Left lung (tissue), 10 donors: ENCODE data around the gene SPG7. TPM values are rescaled to one million over a fixed set of nuclear protein-coding genes. Genes with fewer than 3 reads are reported as not detected.

Experiments used
- ATAC-seq: fragments of 200-7000 bp; cut with Tn5 transposase; one replicate; pipeline ENCODE4 v1.9.1; 2020; ENCODE audit warnings: moderate library complexity
- DNase-seq, 4 donors: peaks; one replicate each; pipeline ENCODE4 v3.0.0-alpha.2; 2013 to 2020
- H3K27ac ChIP-seq, 2 donors: fragments of 200-600 bp; sonication (generic) in 1 of 2; one replicate each; pipeline versions ENCODE4 v1.5.0 to v1.8.0; 2020 to 2021
- H3K27me3 ChIP-seq, 2 donors: fragments of 200-600 bp; sonication (generic) in 1 of 2; one replicate each; pipeline versions ENCODE4 v1.5.0 to v1.8.0; 2020 to 2021
- H3K36me3 ChIP-seq, 2 donors: fragments of 200-600 bp; sonication (generic) in 1 of 2; one replicate each; pipeline versions ENCODE4 v1.5.0 to v1.8.0; 2020 to 2021
- H3K4me1 ChIP-seq, 2 donors: fragments of 200-600 bp; one replicate each; pipeline ENCODE4 v1.8.0; 2021
- H3K4me3 ChIP-seq, 2 donors: fragments of 200-600 bp; sonication (generic) in 1 of 2; one replicate each; pipeline versions ENCODE4 v1.5.0 to v1.8.0; 2020 to 2021; ENCODE audit warnings: mild to moderate bottlenecking in 1 of 2
- H3K9me3 ChIP-seq, 2 donors: fragments of 200-600 bp; sonication (generic) in 1 of 2; one replicate each; pipeline versions ENCODE4 v1.5.0 to v1.8.0; 2020 to 2021
- intact Hi-C, 2 donors: fragments of 100-400 bp; cut with DNase I; formaldehyde crosslinking; loops; one replicate each; pipeline versions ENCODE4 v1.11.2 to v1.14.2; 2022
- polyA plus RNA-seq, 6 donors: library from polyadenylated mRNA; unstranded; fragments of 120-200 nt; gene quantifications; one replicate each; pipeline ENCODE4 v1.2.1, GENCODE V29; 2013; ENCODE audit not compliant: insufficient read length in 6 of 6
- total RNA-seq, 2 donors: library from RNA; stranded (reverse); fragmentation: NEBNext Ultra II Directional; extraction: Animal tissue kit (Norgen Biotek cat#: 25700); gene quantifications; one replicate each; pipeline ENCODE4 v1.2.1, GENCODE V29; 2021
- TF ChIP-seq, protein P1 (sequence below), 2 donors: fragments of 200-600 bp; sonication (generic) in 1 of 2; IDR thresholded peaks; one replicate each; pipeline versions ENCODE4 v1.5.0 to v1.8.0; 2021; ENCODE audit warnings: antibody characterized with exemption in 2 of 2
- donor health status: DM: no; HTN: yes; CAD: no.
- donor health status: DM: no; HTN: no; CAD: no.

The SPG7 gene
- total and polyA plus RNA-seq, 8 donors = 79.3 to 148 (median 121) TPM

DNA sequence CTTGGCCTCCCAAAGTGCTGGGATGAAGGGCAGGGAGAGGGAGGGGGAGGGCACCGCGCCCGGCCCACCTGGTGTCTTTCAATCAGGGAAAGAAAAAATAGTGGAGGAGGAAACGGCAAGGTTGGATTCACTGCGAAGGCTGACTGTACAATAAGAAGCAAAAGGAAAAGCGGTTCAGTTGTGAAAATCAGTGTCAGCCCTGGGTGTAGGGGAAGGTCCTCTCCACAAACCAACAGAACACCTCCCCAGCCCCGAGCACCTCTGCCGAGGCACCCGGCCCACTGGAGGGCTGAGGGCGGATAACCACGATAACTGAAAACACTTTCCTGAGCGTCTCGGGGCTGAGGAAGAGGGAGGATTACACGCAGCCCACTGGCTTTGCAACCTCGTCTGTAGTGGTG is 1.4 kb upstream of the SPG7 start:
- intact Hi-C loops = no loop called here
- TF ChIP-seq, protein P1, sequence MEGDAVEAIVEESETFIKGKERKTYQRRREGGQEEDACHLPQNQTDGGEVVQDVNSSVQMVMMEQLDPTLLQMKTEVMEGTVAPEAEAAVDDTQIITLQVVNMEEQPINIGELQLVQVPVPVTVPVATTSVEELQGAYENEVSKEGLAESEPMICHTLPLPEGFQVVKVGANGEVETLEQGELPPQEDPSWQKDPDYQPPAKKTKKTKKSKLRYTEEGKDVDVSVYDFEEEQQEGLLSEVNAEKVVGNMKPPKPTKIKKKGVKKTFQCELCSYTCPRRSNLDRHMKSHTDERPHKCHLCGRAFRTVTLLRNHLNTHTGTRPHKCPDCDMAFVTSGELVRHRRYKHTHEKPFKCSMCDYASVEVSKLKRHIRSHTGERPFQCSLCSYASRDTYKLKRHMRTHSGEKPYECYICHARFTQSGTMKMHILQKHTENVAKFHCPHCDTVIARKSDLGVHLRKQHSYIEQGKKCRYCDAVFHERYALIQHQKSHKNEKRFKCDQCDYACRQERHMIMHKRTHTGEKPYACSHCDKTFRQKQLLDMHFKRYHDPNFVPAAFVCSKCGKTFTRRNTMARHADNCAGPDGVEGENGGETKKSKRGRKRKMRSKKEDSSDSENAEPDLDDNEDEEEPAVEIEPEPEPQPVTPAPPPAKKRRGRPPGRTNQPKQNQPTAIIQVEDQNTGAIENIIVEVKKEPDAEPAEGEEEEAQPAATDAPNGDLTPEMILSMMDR (IDR thresholded peaks at IDR 0.05) = no peak

DNA sequence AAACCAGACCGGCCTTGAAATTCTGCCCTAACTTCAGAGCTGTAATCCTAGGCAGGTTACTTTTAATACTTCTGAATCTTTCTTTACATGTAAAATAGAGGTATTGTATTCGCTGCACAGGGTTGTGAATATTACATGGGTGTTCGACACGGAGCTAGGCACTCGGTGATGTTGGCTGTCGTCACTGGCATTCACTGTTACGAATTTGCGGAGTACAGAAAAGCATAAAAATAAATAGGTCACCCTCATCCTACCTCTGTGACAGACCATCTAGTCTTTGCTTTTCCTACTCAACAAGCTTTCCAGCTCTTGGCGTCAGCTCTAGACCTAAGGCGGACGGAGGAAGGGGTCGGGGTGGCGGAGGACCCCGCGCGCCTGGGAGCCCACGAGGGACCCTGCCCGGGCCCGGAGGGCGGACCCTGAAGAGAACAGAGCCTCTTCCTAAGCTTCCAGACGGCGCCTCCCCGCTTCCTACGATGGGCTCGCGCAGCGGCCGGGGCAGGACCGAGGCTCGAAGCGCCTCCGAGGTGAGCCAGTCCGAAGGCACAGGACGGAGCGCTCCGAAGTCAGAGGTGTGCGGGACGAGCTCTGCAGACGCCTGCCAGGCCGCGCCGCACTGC is 879 bp upstream of the SPG7 start:
- TF ChIP-seq, protein P1 (IDR thresholded peaks at IDR 0.05) = no peak
- ATAC-seq = peak; percentile 17
- H3K27me3 ChIP-seq = no peaks in the 10 kb centered on the region
- H3K4me1 ChIP-seq = peaks cover 22 to 54% of the 10 kb centered on the region in 2 donors
- H3K27ac ChIP-seq = peak overlapping the region; percentile 82 to 96
- no peaks in the 10 kb centered on the region for H3K9me3 ChIP-seq
- intact Hi-C loops = no loop called here
- H3K4me3 ChIP-seq = peak overlapping the region; percentile 92 to 97
- DNase-seq = no peak
- peaks cover 0 to 21% of the 10 kb centered on the region in 2 donors for H3K36me3 ChIP-seq

More for the DNA sequence above, 1.4 kb upstream of the SPG7 start:
- peak overlapping the region in 1 of 2 donors; percentile 97 for H3K4me3 ChIP-seq
- H3K27ac ChIP-seq = peak overlapping the region in 1 of 2 donors; percentile 96
- H3K36me3 ChIP-seq = peaks cover 0 to 16% of the 10 kb centered on the region in 2 donors
- DNase-seq (peak in 1 of 4 donors; percentile 26), ATAC-seq (no peak)
- H3K9me3 ChIP-seq = no peaks in the 10 kb centered on the region
- no peaks in the 10 kb centered on the region for H3K27me3 ChIP-seq
- H3K4me1 ChIP-seq = peaks cover 22 to 54% of the 10 kb centered on the region in 2 donors

DNA sequence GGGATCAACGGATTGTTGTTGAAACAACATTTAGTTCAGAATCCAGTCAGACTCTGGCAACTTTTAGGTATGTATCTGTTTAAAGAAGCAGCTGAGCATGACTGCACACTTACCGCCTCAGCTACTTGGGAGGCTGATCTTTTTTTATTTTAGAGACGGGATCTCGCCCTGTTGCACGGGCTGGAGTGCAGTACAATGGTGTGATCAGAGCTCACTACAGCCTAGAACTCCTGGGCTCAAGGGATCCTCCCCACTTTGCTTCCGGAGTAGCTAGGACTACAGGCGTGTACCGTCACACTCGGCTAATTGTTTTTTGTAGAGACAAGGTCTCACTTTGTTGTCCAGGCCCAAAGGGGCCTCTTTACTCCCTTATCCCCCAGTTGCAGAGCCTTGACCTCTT is 2.3 kb downstream of the SPG7 start:
- no peak for DNase-seq
- TF ChIP-seq, protein P1 (IDR thresholded peaks at IDR 0.05) = no peak
- no peak for ATAC-seq
- intact Hi-C loops = no loop called here
- Histone ChIP-seq H3K9me3 (no peaks in the 10 kb centered on the region), H3K36me3 (peaks cover 0 to 53% of the 10 kb centered on the region in 2 donors), H3K27ac (no peak overlapping the region), H3K4me3 (no peak overlapping the region), H3K27me3 (no peaks in the 10 kb centered on the region), H3K4me1 (peaks cover 21 to 44% of the 10 kb centered on the region in 2 donors)

DNA sequence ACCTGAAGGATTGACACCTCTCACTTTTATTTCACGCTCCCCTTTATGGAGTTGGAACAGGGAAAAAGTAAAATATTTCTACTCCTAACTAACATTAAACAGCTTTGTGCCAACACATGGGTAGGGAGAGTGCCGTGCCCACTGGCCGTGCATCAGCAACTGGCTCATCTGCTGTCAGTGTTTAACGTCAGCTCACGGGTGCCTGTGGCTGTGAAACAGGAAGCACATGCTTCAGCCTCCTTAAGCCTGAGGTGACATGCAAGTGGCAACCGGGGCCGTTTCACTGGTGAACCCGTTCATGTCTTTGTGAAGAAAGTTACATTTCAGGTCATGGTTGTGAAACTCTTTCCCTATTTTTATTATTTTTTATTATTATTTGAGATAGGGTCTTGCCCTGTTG is 3.2 kb downstream of the SPG7 start:
- no peak for ATAC-seq
- Histone ChIP-seq H3K27ac (no peak overlapping the region), H3K36me3 (peaks cover 0 to 62% of the 10 kb centered on the region in 2 donors), H3K9me3 (no peaks in the 10 kb centered on the region), H3K4me1 (peaks cover 13 to 35% of the 10 kb centered on the region in 2 donors), H3K27me3 (no peaks in the 10 kb centered on the region), H3K4me3 (no peak overlapping the region)
- TF ChIP-seq, protein P1 (IDR thresholded peaks at IDR 0.05) = no peak
- DNase-seq = no peak
- intact Hi-C loops = no loop called here

DNA sequence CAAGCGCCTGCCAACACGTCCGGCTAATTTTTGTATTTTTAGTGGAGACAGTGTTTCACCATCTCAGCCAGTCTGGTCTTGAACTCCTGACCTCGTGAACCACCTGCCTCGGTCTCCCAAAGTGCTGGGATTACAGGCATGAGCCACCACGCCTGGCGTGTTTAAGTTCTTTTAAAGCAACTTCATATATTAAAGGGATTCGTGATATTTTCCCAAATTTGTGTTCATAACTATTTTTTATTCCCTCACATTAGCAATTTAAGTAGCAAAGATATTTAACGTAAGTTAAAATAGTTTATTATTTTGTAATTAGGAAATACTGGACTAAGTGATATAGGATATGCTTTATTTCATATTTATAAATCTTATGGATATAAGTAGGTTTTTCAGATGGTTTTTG is 4.2 kb downstream of the SPG7 start:
- H3K36me3 ChIP-seq = peaks cover 0 to 73% of the 10 kb centered on the region in 2 donors
- ATAC-seq (no peak), DNase-seq (no peak)
- peaks cover 6 to 25% of the 10 kb centered on the region in 2 donors for H3K4me1 ChIP-seq
- H3K4me3 ChIP-seq = no peak overlapping the region
- TF ChIP-seq, protein P1 (IDR thresholded peaks at IDR 0.05) = no peak
- H3K27me3 ChIP-seq = no peaks in the 10 kb centered on the region
- intact Hi-C loops = no loop called here
- no peaks in the 10 kb centered on the region for H3K9me3 ChIP-seq
- H3K27ac ChIP-seq = no peak overlapping the region
